Endothelial cell of umbilical vein (primary cell): ENCODE measurements around the gene TYRO3. TPM values are rescaled to one million over a fixed set of nuclear protein-coding genes. Genes with fewer than 3 reads are reported as not detected.

Experiments used
- BruUV-seq: library from RNA; stranded (reverse); fragments of 400-500 nt; replicated peaks from 2 replicates; lab custom pipeline; 2021; lab: Mats Ljungman, UMichigan
- CTCF ChIA-PET: fragments of 300-600, 350-600 bp; sonication (Branson Sonifier 250); formaldehyde crosslinking; loops from one replicate; lab custom pipeline; 2021; ENCODE audit warnings: antibody characterized with exemption, inconsistent platforms; lab: Charles Lee
- POLR2A ChIA-PET: fragments of 300-600, 350-600 bp; sonication (Branson Sonifier 250); formaldehyde crosslinking; loops from one replicate; lab custom pipeline; 2021; ENCODE audit warnings: antibody characterized with exemption, inconsistent platforms; lab: Charles Lee
- DNase-seq: peaks from one replicate; pipeline ENCODE4 v3.0.0-alpha.2; 2011; ENCODE audit warnings: low read depth, low spot score
- FAIRE-seq: peaks from 2 replicates; lab custom pipeline; 2011; peaks lifted over from hg19 to GRCh38; lab: Jason Lieb, UNC
- H2AFZ ChIP-seq: 2 replicates; pipeline ENCODE4 v1.6.0; 2012; ENCODE audit warnings: low read depth, low read length, control low read depth, inconsistent platforms
- H3K27ac ChIP-seq: 2 replicates; pipeline ENCODE4 v1.5.1; 2011; ENCODE audit warnings: low read depth, mild to moderate bottlenecking, control low read depth, low read length, moderate library complexity; ENCODE audit not compliant: insufficient read depth
- H3K27me3 ChIP-seq, 2 experiments: 2 replicates each; pipeline versions ENCODE4 v1.6.0 to v1.6.1; 2011; ENCODE audit warnings: low read length in 2 of 2, mixed read lengths in 1 of 2; ENCODE audit not compliant: control insufficient read depth in 2 of 2, insufficient read depth in 2 of 2
- H3K36me3 ChIP-seq, 2 experiments: 2 replicates in 1 of 2; 3 replicates in 1 of 2; pipeline ENCODE4 v1.5.1; 2011; ENCODE audit warnings: low read length in 2 of 2, mild to moderate bottlenecking in 1 of 2, moderate library complexity in 1 of 2; ENCODE audit not compliant: control insufficient read depth in 2 of 2, insufficient read depth in 2 of 2; ENCODE audit errors: extremely low read depth in 1 of 2
- H3K4me1 ChIP-seq: 3 replicates; pipeline ENCODE4 v1.5.1; 2011; ENCODE audit warnings: mild to moderate bottlenecking, low read length; ENCODE audit not compliant: control insufficient read depth, insufficient read depth; ENCODE audit errors: extremely low read depth
- H3K4me2 ChIP-seq: 2 replicates; pipeline ENCODE4 v1.6.1; 2011; ENCODE audit warnings: low read length, control low read depth, mixed read lengths; ENCODE audit not compliant: insufficient read depth
- H3K4me3 ChIP-seq, 3 experiments: fragments of 200-600 bp in 1 of 3; sonication (generic), shearing (Covaris generic) in 1 of 3; replicated peaks in 1 of 3; 2 replicates each; pipeline ENCODE4 v1.5.1; 2011 to 2016; ENCODE audit warnings: control low read depth in 3 of 3, low read length in 3 of 3, mild to moderate bottlenecking in 2 of 3, inconsistent platforms in 1 of 3, low read depth in 1 of 3, moderate library complexity in 1 of 3; ENCODE audit not compliant: insufficient read depth in 1 of 3
- H3K79me2 ChIP-seq: 2 replicates; pipeline ENCODE4 v1.6.0; 2012; ENCODE audit warnings: low read length, inconsistent platforms; ENCODE audit not compliant: control insufficient read depth, insufficient read depth
- H3K9ac ChIP-seq: replicated peaks from 2 replicates; pipeline ENCODE3; 2011; ENCODE audit warnings: low read length, control low read depth; ENCODE audit not compliant: insufficient read depth; ENCODE audit errors: extremely low read depth
- H3K9me1 ChIP-seq: replicated peaks from 3 replicates; pipeline ENCODE4 v1.6.0; 2011; ENCODE audit warnings: mild to moderate bottlenecking, low read length; ENCODE audit not compliant: control insufficient read depth, insufficient read depth; ENCODE audit errors: extremely low read depth
- H3K9me3 ChIP-seq: replicated peaks from 2 replicates; pipeline ENCODE4 v1.5.1; 2012; ENCODE audit warnings: low read length, inconsistent platforms; ENCODE audit not compliant: control insufficient read depth, insufficient read depth
- H4K20me1 ChIP-seq: replicated peaks from 2 replicates; pipeline ENCODE3; 2011; ENCODE audit warnings: mild to moderate bottlenecking, low read length; ENCODE audit not compliant: control insufficient read depth, insufficient read depth; ENCODE audit errors: extremely low read depth
- CTCF ChIP-seq, 2 donors: IDR thresholded peaks; 1 replicate in 1 of 2; 2 replicates in 1 of 2; pipeline ENCODE4 v1.5.1; 2011; ENCODE audit warnings: low read length in 2 of 2, mild to moderate bottlenecking in 2 of 2, moderate library complexity in 2 of 2, control low read depth in 1 of 2, inconsistent platforms in 1 of 2, low read depth in 1 of 2; ENCODE audit not compliant: insufficient read depth in 1 of 2; ENCODE audit errors: extremely low read depth in 1 of 2
- EZH2 ChIP-seq: IDR thresholded peaks from 2 replicates; pipeline ENCODE4 v1.6.1; 2012; ENCODE audit warnings: borderline replicate concordance, low read depth, mild to moderate bottlenecking, moderate library complexity, low read length, inconsistent platforms; ENCODE audit not compliant: severe bottlenecking
- FOS ChIP-seq: IDR thresholded peaks from 2 replicates; pipeline ENCODE4 v1.6.1; 2011; ENCODE audit warnings: mild to moderate bottlenecking, low read length, moderate library complexity, borderline replicate concordance; ENCODE audit not compliant: insufficient read depth
- GATA2 ChIP-seq: IDR thresholded peaks from 2 replicates; pipeline ENCODE4 v1.7.0; 2011; ENCODE audit warnings: low read depth, mild to moderate bottlenecking, moderate library complexity, mixed read lengths, low read length; ENCODE audit not compliant: insufficient read length, insufficient read depth
- JUN ChIP-seq: IDR thresholded peaks from 2 replicates; pipeline ENCODE4 v1.6.1; 2011; ENCODE audit warnings: borderline replicate concordance, low read depth; ENCODE audit not compliant: insufficient read length, insufficient read depth
- MAX ChIP-seq: IDR thresholded peaks from 2 replicates; pipeline ENCODE4 v1.6.1; 2011; ENCODE audit not compliant: insufficient read depth, insufficient read length
- MYC ChIP-seq: IDR thresholded peaks from one replicate; pipeline ENCODE4 v1.6.1; 2011; ENCODE audit warnings: mild to moderate bottlenecking, low read depth, low read length
- POLR2A ChIP-seq: IDR thresholded peaks from 2 replicates; pipeline ENCODE4 v1.6.1; 2012; ENCODE audit warnings: low read depth, mild to moderate bottlenecking, control low read depth, low read length
- POLR2AphosphoS5 ChIP-seq: IDR thresholded peaks from 2 replicates; pipeline ENCODE4 v1.6.1; 2012; ENCODE audit warnings: low read depth, mild to moderate bottlenecking, control low read depth, low read length, moderate library complexity; ENCODE audit not compliant: insufficient read depth
- dilution Hi-C: fragments of 300-500 bp; cut with MboI; formaldehyde crosslinking; loops from one replicate; pipeline ENCODE4 v1.15.0; 2019; ENCODE audit warnings: low sequenced_read_pairs; ENCODE audit not compliant: extremely low pct_ligation_motif_present
- intact Hi-C: fragments of 100-400 bp; cut with micrococcal nuclease; formaldehyde crosslinking; loops from one replicate; pipeline ENCODE4 v1.10.0; 2022
- polyA plus RNA-seq, 4 experiments: library from polyadenylated mRNA; depleted of rRNA in 3 of 4; stranded (reverse) in 3 of 4; unstranded in 1 of 4; fragments of >200 nt; gene quantifications; 2 replicates each; pipeline versions ENCODE4 v1.2.1 to v1.2.3, GENCODE V29; 2011 to 2012; ENCODE audit warnings: missing spikeins in 1 of 4
- total RNA-seq: library from RNA; stranded (reverse); gene quantifications from 2 replicates; pipeline ENCODE4 v1.2.3, GENCODE V29; 2021

The TYRO3 gene
- total and polyA plus RNA-seq, 2 donors (not counting 3 experiments of a cell fraction or from before 2014, with no cell fraction given), result 14.1 to 14.5 TPM

GRCh38 chr15:41530363-41530956, 28.6 kb upstream of the TYRO3 start:
- Histone ChIP-seq H3K79me2 (no peaks in the 10 kb centered on the region), H3K9me3 (no peaks in the 10 kb centered on the region), H4K20me1 (no peaks in the 10 kb centered on the region), H2AFZ (no peak overlapping the region), H3K27me3 (no peaks in the 10 kb centered on the region), H3K4me2 (no peak overlapping the region), H3K9me1 (no peaks in the 10 kb centered on the region), H3K36me3 (peaks cover 9 to 40% of the 10 kb centered on the region in 2 experiments), H3K4me3 (no peak overlapping the region), H3K9ac (no peak overlapping the region), H3K4me1 (peaks cover 8% of the 10 kb centered on the region), H3K27ac (peak overlapping the region; percentile 5)
- POLR2A ChIA-PET, result interaction anchor here (0.6 kb wide), 1 partner anchor 56 kb away, joined by 4 read pairs; no protein-coding TSS in a partner anchor
- no TSS peak for BruUV-seq
- CTCF ChIA-PET, result interaction anchor here (1.2 to 2.5 kb wide), 3 partner anchors 11 to 86 kb away, joined by 3 to 13 read pairs (median 3); no protein-coding TSS in a partner anchor
- no peak for TF ChIP-seq POLR2A
- TF ChIP-seq JUN, result no peak
- no peak for TF ChIP-seq FOS
- no peak for TF ChIP-seq MAX
- TF ChIP-seq POLR2AphosphoS5, result no peak
- no peak for TF ChIP-seq MYC
- no peak for TF ChIP-seq CTCF (IDR thresholded peaks at IDR 0.05; ENCODE audit: extremely low read depth in 1 of 2, insufficient read depth in 1 of 2, low read depth in 1 of 2, low read length in 2 of 2)
- no peak for TF ChIP-seq GATA2
- no peak for TF ChIP-seq EZH2
- DNase-seq, result peak; percentile 28
- FAIRE-seq, result peak; percentile 76
- intact Hi-C loops, result no loop called here
- dilution Hi-C loops, result no loop called here
